GM12874 (cell line): ENCODE results near the gene ZCCHC17.

Experiments used
- TF ChIP-seq, protein P1 (sequence below): IDR thresholded peaks from 2 replicates; pipeline ENCODE4 v1.5.1; 2011; ENCODE audit warnings: low read depth, mild to moderate bottlenecking, control low read depth, low read length, moderate library complexity; ENCODE audit not compliant: insufficient read depth

Gene ZCCHC17

DNA sequence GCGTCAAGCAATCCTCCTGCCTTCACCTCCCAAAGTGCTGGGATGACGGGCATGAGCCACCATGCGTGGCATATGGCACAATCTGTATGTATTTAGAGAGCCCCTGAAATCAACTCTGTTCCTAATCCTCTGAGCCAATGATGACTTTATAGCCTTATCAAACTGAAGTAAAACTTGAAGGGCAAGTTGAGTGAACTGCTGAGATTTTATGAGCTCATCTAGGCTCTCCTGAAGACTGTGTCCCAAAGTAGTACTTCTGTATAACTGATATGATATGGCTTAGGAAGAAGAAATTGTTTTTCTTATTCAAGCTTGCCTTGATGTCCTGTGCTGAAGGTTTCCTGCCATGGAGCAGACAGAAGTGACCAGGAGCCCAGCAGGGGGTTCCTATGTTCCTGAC, 33.4 kb upstream of the ZCCHC17 start:
- TF ChIP-seq, protein P1, sequence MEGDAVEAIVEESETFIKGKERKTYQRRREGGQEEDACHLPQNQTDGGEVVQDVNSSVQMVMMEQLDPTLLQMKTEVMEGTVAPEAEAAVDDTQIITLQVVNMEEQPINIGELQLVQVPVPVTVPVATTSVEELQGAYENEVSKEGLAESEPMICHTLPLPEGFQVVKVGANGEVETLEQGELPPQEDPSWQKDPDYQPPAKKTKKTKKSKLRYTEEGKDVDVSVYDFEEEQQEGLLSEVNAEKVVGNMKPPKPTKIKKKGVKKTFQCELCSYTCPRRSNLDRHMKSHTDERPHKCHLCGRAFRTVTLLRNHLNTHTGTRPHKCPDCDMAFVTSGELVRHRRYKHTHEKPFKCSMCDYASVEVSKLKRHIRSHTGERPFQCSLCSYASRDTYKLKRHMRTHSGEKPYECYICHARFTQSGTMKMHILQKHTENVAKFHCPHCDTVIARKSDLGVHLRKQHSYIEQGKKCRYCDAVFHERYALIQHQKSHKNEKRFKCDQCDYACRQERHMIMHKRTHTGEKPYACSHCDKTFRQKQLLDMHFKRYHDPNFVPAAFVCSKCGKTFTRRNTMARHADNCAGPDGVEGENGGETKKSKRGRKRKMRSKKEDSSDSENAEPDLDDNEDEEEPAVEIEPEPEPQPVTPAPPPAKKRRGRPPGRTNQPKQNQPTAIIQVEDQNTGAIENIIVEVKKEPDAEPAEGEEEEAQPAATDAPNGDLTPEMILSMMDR: no peak

DNA sequence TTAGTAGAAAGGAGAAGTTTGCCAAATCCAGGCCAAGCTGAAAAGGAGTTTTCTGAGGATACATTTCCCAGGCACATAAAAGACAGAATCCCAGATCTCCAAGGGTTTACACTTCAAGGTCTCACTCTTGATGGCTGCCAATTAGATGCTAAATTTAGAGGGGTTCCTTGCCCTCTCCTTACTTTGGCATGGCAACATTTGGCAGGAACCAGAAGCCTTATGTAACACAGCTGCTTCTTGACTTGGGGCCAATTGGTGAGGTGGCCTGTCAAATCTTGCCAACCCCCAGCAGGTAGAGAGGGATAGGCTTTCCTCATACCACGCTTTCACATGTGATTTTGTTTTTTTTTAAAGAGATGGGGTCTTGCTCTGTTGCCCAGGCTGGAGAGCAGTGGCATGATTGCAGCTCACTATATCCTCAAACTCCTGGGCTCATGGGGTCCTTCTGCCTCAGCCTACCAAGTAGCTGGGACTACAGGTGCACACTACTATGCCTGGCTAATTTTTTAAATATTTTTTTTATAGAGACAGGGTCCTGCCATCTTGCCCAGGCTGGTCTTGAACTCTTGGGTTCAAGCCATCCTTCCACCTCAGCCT, 31.9 kb upstream of the ZCCHC17 start:
- TF ChIP-seq, protein P1: no peak

DNA sequence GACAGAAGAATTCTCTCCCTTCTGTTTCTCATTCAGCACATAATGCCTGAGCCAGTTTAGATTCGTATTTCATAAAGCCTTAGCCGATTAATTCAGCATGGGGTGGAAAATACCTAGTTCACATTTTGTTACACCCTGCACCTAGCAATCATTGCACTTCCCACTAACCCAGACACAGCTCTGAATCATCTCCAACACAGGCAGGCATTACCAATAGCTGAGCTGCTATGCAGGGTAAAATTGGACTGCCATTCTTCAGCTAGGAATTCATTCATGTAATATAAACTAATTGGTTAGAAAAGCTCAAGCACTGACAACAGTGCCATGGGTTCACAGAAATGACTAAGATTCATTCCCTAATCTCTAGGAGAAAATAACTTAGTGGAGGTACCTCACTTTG, 30.3 kb upstream of the ZCCHC17 start:
- TF ChIP-seq, protein P1: no peak

DNA sequence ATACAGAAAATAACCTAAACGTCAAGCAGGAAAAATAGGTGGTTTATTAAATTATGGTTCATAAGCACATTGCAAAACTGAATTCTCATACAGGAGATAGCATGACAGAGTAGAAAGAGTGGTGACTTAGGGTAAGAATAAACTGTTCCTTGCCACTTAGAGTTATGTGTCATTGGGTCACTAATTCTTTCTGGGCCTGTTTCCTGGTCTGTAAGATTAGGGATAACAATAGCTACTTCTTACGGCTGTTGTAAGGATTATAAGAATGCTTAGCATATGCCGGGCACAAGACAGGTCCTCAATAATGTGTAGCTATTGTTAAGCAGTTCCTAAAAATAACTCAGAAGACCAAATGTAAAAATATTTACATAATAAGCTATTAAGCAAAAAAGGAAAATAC, 24.5 kb upstream of the ZCCHC17 start:
- TF ChIP-seq, protein P1: no peak

DNA sequence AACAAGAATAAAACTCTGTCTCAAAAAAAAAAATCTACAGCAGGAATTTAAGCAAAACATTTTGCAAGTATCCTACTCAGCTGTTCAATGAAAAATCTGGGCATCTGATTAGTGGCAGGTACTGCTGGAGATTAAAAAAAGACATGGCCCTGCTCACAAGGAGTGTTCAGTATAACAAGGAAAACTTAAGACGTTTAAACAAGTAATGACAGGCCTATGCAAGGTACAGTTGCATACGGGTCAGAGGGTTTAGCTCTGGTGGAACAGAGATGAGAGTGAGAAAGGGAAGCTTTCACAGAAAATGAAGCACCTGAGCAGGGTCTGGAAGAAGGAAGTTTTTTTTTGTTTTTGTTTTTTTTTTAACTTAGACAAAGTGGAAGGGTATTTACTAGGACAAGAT, 23.2 kb upstream of the ZCCHC17 start:
- TF ChIP-seq, protein P1: no peak

DNA sequence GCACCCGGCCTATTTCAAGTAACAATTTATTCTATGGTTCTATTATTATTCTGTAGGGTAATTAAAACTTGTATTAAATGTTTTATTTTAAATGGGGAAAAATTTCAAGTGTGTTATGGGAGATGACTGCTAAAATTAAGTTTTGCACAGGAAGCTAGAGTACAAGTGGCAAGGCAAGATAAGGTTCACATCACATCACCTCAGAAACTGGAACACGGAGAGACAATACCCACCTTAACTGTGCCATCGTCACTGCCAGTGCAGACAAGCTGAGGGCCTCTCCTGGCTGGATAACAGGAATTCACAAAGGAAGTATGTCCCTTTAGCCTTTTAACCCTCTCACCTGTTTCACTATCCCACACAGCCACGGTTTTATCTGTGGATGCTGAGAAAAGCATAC, 7.8 kb upstream of the ZCCHC17 start:
- TF ChIP-seq, protein P1: no peak

DNA sequence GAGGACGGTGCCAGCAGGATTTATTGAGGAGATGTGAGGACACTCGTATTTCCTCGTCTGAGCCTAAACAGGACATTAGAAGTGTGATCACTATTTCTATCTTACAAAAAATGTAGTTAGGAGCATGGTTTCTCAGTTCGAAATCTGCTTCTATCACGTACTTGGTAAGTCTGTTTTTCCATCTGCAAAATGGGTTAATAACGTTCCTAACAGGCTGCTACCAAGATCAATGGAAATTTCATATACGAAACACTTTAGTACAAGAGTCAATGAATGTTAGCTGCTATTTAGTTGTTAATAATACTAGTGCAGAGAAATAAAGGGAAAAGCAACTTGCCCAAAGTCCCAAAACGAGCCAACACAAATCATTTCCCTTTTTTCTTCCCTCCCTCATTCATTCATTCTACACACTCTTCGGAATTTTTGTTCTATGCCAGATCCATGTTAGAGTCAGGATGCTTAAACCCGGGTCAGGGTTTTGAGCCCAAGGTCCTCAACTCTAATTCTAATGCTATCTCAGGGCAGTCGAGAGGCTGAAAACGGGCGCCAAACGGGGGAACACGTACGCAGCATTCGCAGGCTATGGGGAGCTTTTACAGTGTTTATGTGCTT, 852 bp upstream of the ZCCHC17 start:
- TF ChIP-seq, protein P1: no peak
